Right atrium auricular region (tissue), 2 donors: ENCODE data around the gene SLC9A9. TPM values are rescaled to one million over a fixed set of nuclear protein-coding genes. Genes with fewer than 3 reads are reported as not detected.
"Not testable (repeated sequence)": the region's sequence is repeated elsewhere in the genome, so short reads cannot be mapped to it uniquely, and the experiment has no call there.

Source experiments
- DNase-seq: peaks from one replicate; pipeline ENCODE4 v3.0.0-alpha.2; 2019; ENCODE audit warnings: low spot score
- H3K27ac ChIP-seq, 2 donors: fragments of 200-600 bp; sonication (generic); 1 replicate in 1 of 2; 2 replicates in 1 of 2; pipeline ENCODE4 v1.5.1; 2016 to 2019
- H3K27me3 ChIP-seq, 2 donors: fragments of 200-600 bp; sonication (generic); one replicate each; pipeline versions ENCODE4 v1.5.1 to v1.6.0; 2017 to 2019
- H3K36me3 ChIP-seq: fragments of 200-600 bp; sonication (generic); one replicate; pipeline ENCODE4 v1.5.1; 2016
- H3K4me1 ChIP-seq, 2 donors: fragments of 200-600 bp; sonication (generic); one replicate each; pipeline versions ENCODE4 v1.5.1 to v1.6.0; 2017 to 2019
- H3K4me3 ChIP-seq, 2 donors: fragments of 200-600 bp; sonication (generic); 1 replicate in 1 of 2; 2 replicates in 1 of 2; pipeline ENCODE4 v1.5.1; 2017 to 2019; ENCODE audit warnings: mild to moderate bottlenecking in 1 of 2, moderate library complexity in 1 of 2
- H3K9me3 ChIP-seq, 2 donors: fragments of 200-600 bp; sonication (generic); one replicate each; pipeline ENCODE4 v1.5.1; 2019
- total RNA-seq, 2 donors: library from RNA; depleted of rRNA; stranded (reverse); fragments of >200 nt; gene quantifications; one replicate each; pipeline ENCODE4 v1.1.0, GENCODE V29; 2016
- TF ChIP-seq, protein P1 (sequence below), 2 donors: fragments of 200-600 bp; sonication (generic); IDR thresholded peaks; one replicate each; pipeline ENCODE4 v1.5.1; 2019; ENCODE audit warnings: antibody characterized with exemption in 2 of 2

SLC9A9 gene
- total RNA-seq, 2 donors from 2014 or later = 3.1 to 4.2 TPM

DNA sequence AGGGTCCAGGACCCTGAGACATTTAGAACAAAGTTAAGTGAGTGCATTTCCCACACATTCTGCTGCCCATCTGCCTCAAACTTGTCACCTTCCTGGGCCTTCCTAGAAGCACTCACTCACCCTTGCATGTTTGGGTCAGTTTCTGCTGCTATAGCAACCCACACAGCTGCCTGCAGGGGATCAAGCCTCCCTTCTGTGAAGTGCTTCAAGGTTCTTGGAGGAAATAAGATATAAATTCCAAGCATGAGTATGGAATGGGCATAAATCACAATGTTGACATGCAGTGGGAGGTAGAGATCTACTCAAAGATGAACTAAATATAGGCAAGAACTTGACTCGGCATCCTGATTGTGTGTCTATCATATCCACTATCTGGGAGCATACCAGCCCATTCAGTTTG, 140.4 kb downstream of the SLC9A9 start:
- Histone ChIP-seq H3K36me3 (no peaks in the 10 kb centered on the region), H3K9me3 (no peaks in the 10 kb centered on the region), H3K27ac (no peak overlapping the region), H3K27me3 (no peaks in the 10 kb centered on the region), H3K4me3 (no peak overlapping the region), H3K4me1 (no peaks in the 10 kb centered on the region)
- TF ChIP-seq, protein P1, sequence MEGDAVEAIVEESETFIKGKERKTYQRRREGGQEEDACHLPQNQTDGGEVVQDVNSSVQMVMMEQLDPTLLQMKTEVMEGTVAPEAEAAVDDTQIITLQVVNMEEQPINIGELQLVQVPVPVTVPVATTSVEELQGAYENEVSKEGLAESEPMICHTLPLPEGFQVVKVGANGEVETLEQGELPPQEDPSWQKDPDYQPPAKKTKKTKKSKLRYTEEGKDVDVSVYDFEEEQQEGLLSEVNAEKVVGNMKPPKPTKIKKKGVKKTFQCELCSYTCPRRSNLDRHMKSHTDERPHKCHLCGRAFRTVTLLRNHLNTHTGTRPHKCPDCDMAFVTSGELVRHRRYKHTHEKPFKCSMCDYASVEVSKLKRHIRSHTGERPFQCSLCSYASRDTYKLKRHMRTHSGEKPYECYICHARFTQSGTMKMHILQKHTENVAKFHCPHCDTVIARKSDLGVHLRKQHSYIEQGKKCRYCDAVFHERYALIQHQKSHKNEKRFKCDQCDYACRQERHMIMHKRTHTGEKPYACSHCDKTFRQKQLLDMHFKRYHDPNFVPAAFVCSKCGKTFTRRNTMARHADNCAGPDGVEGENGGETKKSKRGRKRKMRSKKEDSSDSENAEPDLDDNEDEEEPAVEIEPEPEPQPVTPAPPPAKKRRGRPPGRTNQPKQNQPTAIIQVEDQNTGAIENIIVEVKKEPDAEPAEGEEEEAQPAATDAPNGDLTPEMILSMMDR (IDR thresholded peaks at IDR 0.05) = no peak
- no peak for DNase-seq

GRCh38 chr3:143700431-143700975, 147.8 kb downstream of the SLC9A9 start:
- no peaks in the 10 kb centered on the region for H3K9me3 ChIP-seq
- no peak overlapping the region for H3K27ac ChIP-seq
- H3K36me3 ChIP-seq = no peaks in the 10 kb centered on the region
- H3K27me3 ChIP-seq = no peaks in the 10 kb centered on the region
- no peak for DNase-seq
- H3K4me3 ChIP-seq = no peak overlapping the region
- TF ChIP-seq, protein P1 (IDR thresholded peaks at IDR 0.05) = no peak
- H3K4me1 ChIP-seq = no peaks in the 10 kb centered on the region

- no peaks in the 10 kb centered on the region for H3K27me3 ChIP-seq
- TF ChIP-seq, protein P1 (IDR thresholded peaks at IDR 0.05) = no peak
- H3K4me3 ChIP-seq = no peak overlapping the region
- no peak overlapping the region for H3K27ac ChIP-seq
- H3K4me1 ChIP-seq = no peaks in the 10 kb centered on the region
- H3K36me3 ChIP-seq = no peaks in the 10 kb centered on the region
- no peak for DNase-seq
- no peaks in the 10 kb centered on the region for H3K9me3 ChIP-seq
These were observed 148.8 kb downstream of the SLC9A9 start for GRCh38 chr3:143699424-143699823.

GRCh38 chr3:143698682-143699303, 149.5 kb downstream of the SLC9A9 start:
- Histone ChIP-seq H3K4me1 (no peaks in the 10 kb centered on the region), H3K4me3 (no peak overlapping the region), H3K27me3 (no peaks in the 10 kb centered on the region), H3K36me3 (no peaks in the 10 kb centered on the region), H3K9me3 (no peaks in the 10 kb centered on the region), H3K27ac (no peak overlapping the region)
- DNase-seq = no peak
- TF ChIP-seq, protein P1 (IDR thresholded peaks at IDR 0.05) = no peak

DNA sequence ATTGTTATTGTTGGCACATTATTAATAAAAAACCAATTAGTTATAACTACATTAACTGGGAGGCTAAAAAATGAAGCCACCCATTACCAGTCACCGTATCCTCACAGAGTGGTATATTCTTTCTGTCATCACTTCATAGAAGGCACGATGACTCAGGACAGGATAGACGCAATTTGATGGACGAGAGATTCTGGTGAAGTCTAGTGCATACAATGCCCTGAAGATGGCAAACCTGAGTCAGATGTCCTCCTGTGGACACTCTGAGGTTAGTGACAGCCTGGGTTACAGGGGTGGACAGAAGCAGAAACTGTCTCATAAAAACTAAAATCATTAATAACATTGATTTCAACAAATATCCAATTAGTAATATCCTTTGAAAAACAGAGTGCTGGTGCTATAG, 150.3 kb downstream of the SLC9A9 start:
- TF ChIP-seq, protein P1 (IDR thresholded peaks at IDR 0.05) = no peak
- no peak for DNase-seq
- Histone ChIP-seq H3K9me3 (no peaks in the 10 kb centered on the region), H3K4me1 (no peaks in the 10 kb centered on the region), H3K27me3 (no peaks in the 10 kb centered on the region), H3K27ac (no peak overlapping the region), H3K4me3 (no peak overlapping the region), H3K36me3 (no peaks in the 10 kb centered on the region)

DNA sequence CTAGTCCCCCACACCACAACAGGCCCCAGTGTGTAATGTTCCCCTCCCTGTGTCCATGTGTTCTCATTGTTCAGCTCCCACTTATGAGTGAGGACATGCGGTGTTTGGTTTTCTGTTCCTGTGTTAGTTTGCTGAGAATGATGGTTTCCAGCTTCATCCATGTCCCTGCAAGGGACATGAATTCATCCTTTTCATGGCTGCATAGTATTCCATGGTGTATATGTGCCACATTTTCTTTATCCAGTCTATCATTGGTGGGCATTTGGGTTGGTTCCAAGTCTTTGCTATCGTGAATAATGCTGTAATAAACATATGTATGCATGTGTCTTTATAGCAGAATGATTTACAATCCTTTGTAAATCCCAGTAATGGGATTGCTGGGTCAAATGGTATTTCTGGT, 152.9 kb downstream of the SLC9A9 start:
- H3K36me3 ChIP-seq, H3K27ac ChIP-seq, H3K4me3 ChIP-seq, H3K9me3 ChIP-seq, DNase-seq, H3K27me3 ChIP-seq, H3K4me1 ChIP-seq: not testable (repeated sequence)
